Body of pancreas (tissue), 4 donors: Measurements from ENCODE around the gene ICAM5.

ENCODE experiments used
- CTCF ChIP-seq, 7 experiments: fragments of 450-650 bp in 4 of 7; fragments of 200-600 bp in 3 of 7; sonication (generic) in 3 of 7; IDR thresholded peaks; one replicate each; pipeline ENCODE4 v1.5.1; 2016 to 2019; ENCODE audit warnings: antibody characterized with exemption in 7 of 7
- POLR2A ChIP-seq, 3 donors: fragments of 450-650 bp; IDR thresholded peaks; one replicate each; pipeline ENCODE4 v1.6.1; 2016; ENCODE audit warnings: antibody characterized with exemption in 3 of 3, mild to moderate bottlenecking in 2 of 3

- no peak for TF ChIP-seq CTCF (IDR thresholded peaks at IDR 0.05)
- TF ChIP-seq POLR2A (IDR thresholded peaks at IDR 0.05), result no peak
Observed at GRCh38 chr19:10252707-10253106, 37.0 kb upstream of the ICAM5 start.
